HepG2 (cell line): Measurements from ENCODE around the gene MGAT5. TPM values are rescaled to one million over a fixed set of nuclear protein-coding genes. Genes with fewer than 3 reads are reported as not detected.

Source experiments
- BCL3 ChIP-seq: sonication (generic); formaldehyde crosslinking; IDR thresholded peaks from 2 replicates; pipeline ENCODE4 v1.5.1; 2020; ENCODE audit warnings: mild to moderate bottlenecking, missing genetic modification reagents, moderate library complexity
- EEA1 ChIP-seq: sonication (generic); formaldehyde crosslinking; IDR thresholded peaks from 2 replicates; pipeline ENCODE4 v1.5.1; 2020; ENCODE audit warnings: mild to moderate bottlenecking, missing genetic modification reagents, borderline replicate concordance
- KIAA2018 ChIP-seq: sonication (generic); formaldehyde crosslinking; IDR thresholded peaks from 2 replicates; pipeline ENCODE4 v1.5.0; 2020; ENCODE audit warnings: mild to moderate bottlenecking, missing genetic modification reagents, borderline replicate concordance
- MLLT10 ChIP-seq: sonication (generic); formaldehyde crosslinking; IDR thresholded peaks from 2 replicates; pipeline ENCODE4 v1.4.0; 2020; ENCODE audit warnings: missing genetic modification reagents
- NFE2L1 ChIP-seq: sonication (generic); formaldehyde crosslinking; IDR thresholded peaks from 2 replicates; pipeline ENCODE4 v1.4.0; 2020; ENCODE audit warnings: missing genetic modification reagents, mild to moderate bottlenecking, borderline replicate concordance
- REST ChIP-seq, 2 experiments: IDR thresholded peaks; 2 replicates each; pipeline ENCODE4 v1.6.1; 2011 to 2012; ENCODE audit warnings: low read length in 2 of 2, borderline replicate concordance in 1 of 2, low read depth in 1 of 2, mild to moderate bottlenecking in 1 of 2, moderate library complexity in 1 of 2
- SMAD9 ChIP-seq: sonication (generic); formaldehyde crosslinking; IDR thresholded peaks from 2 replicates; pipeline ENCODE4 v1.5.1; 2020; ENCODE audit warnings: mild to moderate bottlenecking, missing genetic modification reagents
- TBX2 ChIP-seq: sonication (generic); formaldehyde crosslinking; IDR thresholded peaks from 2 replicates; pipeline ENCODE4 v1.5.0; 2020; ENCODE audit warnings: missing genetic modification reagents, mild to moderate bottlenecking, borderline replicate concordance
- ZNF7 ChIP-seq: IDR thresholded peaks from 2 replicates; pipeline ENCODE4 v1.6.1; 2016; ENCODE audit warnings: missing biosample characterization, missing genetic modification reagents
- ZNF710 ChIP-seq: sonication (generic); formaldehyde crosslinking; IDR thresholded peaks from 2 replicates; pipeline ENCODE4 v1.5.0; 2020; ENCODE audit warnings: mild to moderate bottlenecking, missing genetic modification reagents, borderline replicate concordance
- ZNF766 ChIP-seq: sonication (generic); formaldehyde crosslinking; IDR thresholded peaks from 2 replicates; pipeline ENCODE4 v1.5.0; 2020; ENCODE audit warnings: missing genetic modification reagents, borderline replicate concordance
- ZNF891 ChIP-seq: sonication (generic); formaldehyde crosslinking; IDR thresholded peaks from 2 replicates; pipeline ENCODE4 v1.5.0; 2020; ENCODE audit warnings: mild to moderate bottlenecking, missing genetic modification reagents
- polyA plus RNA-seq, 8 experiments: library from polyadenylated mRNA; depleted of rRNA in 3 of 8; stranded (reverse) in 7 of 8; unstranded in 1 of 8; fragments of >200 nt; fragmentation: Illumina TruSeq in 4 of 8; extraction: Trizol in 4 of 8; gene quantifications; 2 replicates each; pipeline versions ENCODE4 v1.2.1 to v1.2.3, GENCODE V29; 2011 to 2016; ENCODE audit warnings: low read depth in 4 of 8, missing spikeins in 1 of 8, mixed read lengths in 1 of 8; ENCODE audit not compliant: insufficient read depth in 1 of 8
- total RNA-seq, 5 experiments: library from RNA; depleted of rRNA; stranded (reverse); fragments of >200 nt; fragmentation: Illumina TruSeq; extraction: Trizol; gene quantifications; 2 replicates each; pipeline ENCODE4 v1.2.3, GENCODE V29; 2016; ENCODE audit warnings: low read depth in 1 of 5

MGAT5 gene
- total and polyA plus RNA-seq, 2 of the 13 experiments (the other 11 are each of a cell fraction or from before 2014, with no cell fraction given), result 33.1 to 60.2 TPM

GRCh38 chr2:134411828-134412638 is 158.2 kb downstream of the MGAT5 start (continued):
- no peak for TF ChIP-seq KIAA2018 (CRISPR knock-in tag)
- peak in 1 of 2 experiments; percentile 81; a peak in 2 of 4 replicates for TF ChIP-seq REST (IDR thresholded peaks at IDR 0.05; ENCODE audit: borderline replicate concordance in 1 of 2, low read depth in 1 of 2, low read length in 2 of 2)
- peak; percentile 98 for TF ChIP-seq TBX2 (CRISPR knock-in tag)
- peak; percentile 77; the same call in 1 of the 2 replicates for TF ChIP-seq ZNF891 (CRISPR knock-in tag)
- no peak for TF ChIP-seq MLLT10
- no peak for TF ChIP-seq NFE2L1 (CRISPR knock-in tag)
- TF ChIP-seq ZNF7 (CRISPR knock-in tag), result no peak
- TF ChIP-seq SMAD9, result no peak
- TF ChIP-seq BCL3 (CRISPR knock-in tag), result no peak; the same call in 1 of the 2 replicates
- peak; percentile 71; the same call in 1 of the 2 replicates for TF ChIP-seq ZNF710 (CRISPR knock-in tag)
- TF ChIP-seq EEA1 (CRISPR knock-in tag), result no peak
- peak; percentile 81; the same call in 1 of the 2 replicates for TF ChIP-seq ZNF766 (CRISPR knock-in tag)
